ENCODE results near the gene PIWIL4. TPM values are rescaled to one million over a fixed set of nuclear protein-coding genes. Genes with fewer than 3 reads are reported as not detected.
A peak's percentile ranks its signal among the peaks of the same experiment; 100 is the strongest.
"Not testable (repeated sequence)": the region's sequence is repeated elsewhere in the genome, so short reads cannot be mapped to it uniquely, and the experiment has no call there.

Gene PIWIL4
- polyA plus RNA-seq, 1 donor = 16.0 TPM

- H3K9me3 ChIP-seq (ENCODE audit: control insufficient read depth, low read depth, low read length) = no peaks in the 10 kb centered on the region
- H3K27ac ChIP-seq (ENCODE audit: low read length) = no peak overlapping the region
- no peaks in the 10 kb centered on the region for H3K4me1 ChIP-seq (ENCODE audit: control insufficient read depth, insufficient read depth, low read length)
- WGBS (ENCODE audit: insufficient coverage, low lambda C conversion rate) = no CpG with 5 or more reads among the region's 2 CpGs
- no peak overlapping the region for H3K4me3 ChIP-seq (ENCODE audit: low read length)
- no peaks in the 10 kb centered on the region for H3K36me3 ChIP-seq (ENCODE audit: control insufficient read depth, insufficient read depth, low read length)
- H3K27me3 ChIP-seq (ENCODE audit: control insufficient read depth, insufficient read depth, low read length) = no peaks in the 10 kb centered on the region
- DNase-seq = peak in 1 of 2 donors; percentile 19
These were observed 67.9 kb downstream of the PIWIL4 start for GRCh38 chr11:94635072-94635471.

- Histone ChIP-seq H3K4me3 (ENCODE audit: low read length) (no peak overlapping the region), H3K4me1 (ENCODE audit: control insufficient read depth, insufficient read depth, low read length) (no peaks in the 10 kb centered on the region), H3K36me3 (ENCODE audit: control insufficient read depth, insufficient read depth, low read length) (no peaks in the 10 kb centered on the region), H3K27ac (ENCODE audit: low read length) (no peak overlapping the region), H3K27me3 (ENCODE audit: control insufficient read depth, insufficient read depth, low read length) (no peaks in the 10 kb centered on the region), H3K9me3 (ENCODE audit: control insufficient read depth, low read depth, low read length) (no peaks in the 10 kb centered on the region)
- WGBS (ENCODE audit: insufficient coverage, low lambda C conversion rate) = 100% methylated on average over 1 of the region's 2 CpGs
- DNase-seq = no peak
These were observed 69.3 kb downstream of the PIWIL4 start for GRCh38 chr11:94636388-94636949.

GRCh38 chr11:94638301-94638901 lies 71.2 kb downstream of the PIWIL4 start:
- no peak for DNase-seq
- H3K4me3 ChIP-seq (ENCODE audit: low read length) = no peak overlapping the region
- H3K27me3 ChIP-seq (ENCODE audit: control insufficient read depth, insufficient read depth, low read length) = no peaks in the 10 kb centered on the region
- no peaks in the 10 kb centered on the region for H3K4me1 ChIP-seq (ENCODE audit: control insufficient read depth, insufficient read depth, low read length)
- H3K9me3 ChIP-seq (ENCODE audit: control insufficient read depth, low read depth, low read length) = no peaks in the 10 kb centered on the region
- no peak overlapping the region for H3K27ac ChIP-seq (ENCODE audit: low read length)
- H3K36me3 ChIP-seq (ENCODE audit: control insufficient read depth, insufficient read depth, low read length) = no peaks in the 10 kb centered on the region
- 70% methylated on average over 2 of the region's 4 CpGs for WGBS (ENCODE audit: insufficient coverage, low lambda C conversion rate)

DNA sequence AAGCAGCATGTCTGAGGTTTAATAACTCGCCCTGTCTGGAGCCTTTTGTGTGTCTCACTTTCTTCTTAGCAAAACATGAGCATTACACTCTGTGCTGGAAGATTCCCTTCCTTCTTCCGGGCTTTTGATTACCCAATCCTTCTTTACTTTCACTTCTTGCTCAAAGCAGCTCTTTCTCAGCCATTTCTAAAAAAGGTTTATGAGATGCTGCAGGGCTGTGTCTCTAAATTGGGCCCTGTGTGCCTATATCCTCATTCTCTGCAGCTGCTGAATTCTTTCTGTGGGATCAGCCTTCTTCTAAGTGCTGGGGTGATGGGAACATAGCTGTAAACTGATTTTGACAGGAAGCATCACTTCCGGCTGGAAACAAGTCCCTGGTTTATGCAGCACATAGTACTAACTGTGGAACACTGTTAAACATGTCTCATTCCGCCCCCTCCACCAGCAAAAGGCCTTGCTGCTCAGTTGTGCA lies 71.8 kb downstream of the PIWIL4 start:
- peak in 1 of 2 donors; percentile 24 for DNase-seq
- Histone ChIP-seq H3K4me1 (ENCODE audit: control insufficient read depth, insufficient read depth, low read length) (no peaks in the 10 kb centered on the region), H3K27me3 (ENCODE audit: control insufficient read depth, insufficient read depth, low read length) (no peaks in the 10 kb centered on the region), H3K4me3 (ENCODE audit: low read length) (no peak overlapping the region), H3K27ac (ENCODE audit: low read length) (no peak overlapping the region), H3K36me3 (ENCODE audit: control insufficient read depth, insufficient read depth, low read length) (no peaks in the 10 kb centered on the region), H3K9me3 (ENCODE audit: control insufficient read depth, low read depth, low read length) (no peaks in the 10 kb centered on the region)
- 40% methylated on average over 1 of the region's 4 CpGs for WGBS (ENCODE audit: insufficient coverage, low lambda C conversion rate)

GRCh38 chr11:94639901-94640721 lies 72.9 kb downstream of the PIWIL4 start:
- no peak overlapping the region for H3K27ac ChIP-seq (ENCODE audit: low read length)
- 100% methylated on average over 1 of the region's 13 CpGs for WGBS (ENCODE audit: insufficient coverage, low lambda C conversion rate)

GRCh38 chr11:94641167-94641761 lies 74.1 kb downstream of the PIWIL4 start:
- H3K27me3 ChIP-seq (ENCODE audit: control insufficient read depth, insufficient read depth, low read length) = no peaks in the 10 kb centered on the region
- H3K27ac ChIP-seq (ENCODE audit: low read length) = no peak overlapping the region
- WGBS (ENCODE audit: insufficient coverage, low lambda C conversion rate) = no CpG with 5 or more reads among the region's 8 CpGs
- H3K36me3 ChIP-seq (ENCODE audit: control insufficient read depth, insufficient read depth, low read length) = no peaks in the 10 kb centered on the region
- no peaks in the 10 kb centered on the region for H3K9me3 ChIP-seq (ENCODE audit: control insufficient read depth, low read depth, low read length)
- DNase-seq = no peak
- no peak overlapping the region for H3K4me3 ChIP-seq (ENCODE audit: low read length)
- no peaks in the 10 kb centered on the region for H3K4me1 ChIP-seq (ENCODE audit: control insufficient read depth, insufficient read depth, low read length)

More at GRCh38 chr11:94639901-94640721, 72.9 kb downstream of the PIWIL4 start:
- Histone ChIP-seq H3K4me1 (ENCODE audit: control insufficient read depth, insufficient read depth, low read length) (no peaks in the 10 kb centered on the region), H3K9me3 (ENCODE audit: control insufficient read depth, low read depth, low read length) (no peaks in the 10 kb centered on the region), H3K4me3 (ENCODE audit: low read length) (no peak overlapping the region), H3K27me3 (ENCODE audit: control insufficient read depth, insufficient read depth, low read length) (no peaks in the 10 kb centered on the region), H3K36me3 (ENCODE audit: control insufficient read depth, insufficient read depth, low read length) (no peaks in the 10 kb centered on the region)
- no peak for DNase-seq

- not testable (repeated sequence) for H3K27ac ChIP-seq (ENCODE audit: low read length); H3K36me3 ChIP-seq (ENCODE audit: control insufficient read depth, insufficient read depth, low read length); H3K4me3 ChIP-seq (ENCODE audit: low read length); H3K27me3 ChIP-seq (ENCODE audit: control insufficient read depth, insufficient read depth, low read length); H3K4me1 ChIP-seq (ENCODE audit: control insufficient read depth, insufficient read depth, low read length); DNase-seq; H3K9me3 ChIP-seq (ENCODE audit: control insufficient read depth, low read depth, low read length)
- WGBS (ENCODE audit: insufficient coverage, low lambda C conversion rate) = 40% methylated on average over 3 of the region's 8 CpGs
These were observed 76.0 kb downstream of the PIWIL4 start for GRCh38 chr11:94643186-94643585.

DNA sequence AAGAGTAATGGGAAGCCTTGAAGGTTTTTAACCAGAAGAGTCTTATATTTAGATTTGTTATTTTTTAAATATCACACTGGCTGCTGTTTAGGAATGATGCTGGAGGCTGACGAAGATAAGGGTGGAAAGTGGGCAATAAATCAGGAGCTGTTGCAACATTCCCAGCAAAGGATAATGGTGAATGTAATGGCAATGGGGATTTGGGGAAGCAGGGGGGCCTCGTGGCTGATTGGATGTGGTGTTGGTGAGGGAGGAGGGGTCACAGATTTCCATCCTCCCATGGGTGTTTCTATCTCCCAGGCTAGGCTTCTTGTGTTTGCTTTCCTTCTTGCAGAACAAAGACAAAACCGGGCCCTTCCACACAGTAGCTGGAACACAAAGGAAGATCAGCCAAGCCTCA lies 80.8 kb downstream of the PIWIL4 start:
- H3K27me3 ChIP-seq (ENCODE audit: control insufficient read depth, insufficient read depth, low read length) = no peaks in the 10 kb centered on the region
- H3K27ac ChIP-seq (ENCODE audit: low read length) = no peak overlapping the region
- H3K4me1 ChIP-seq (ENCODE audit: control insufficient read depth, insufficient read depth, low read length) = no peaks in the 10 kb centered on the region
- no peaks in the 10 kb centered on the region for H3K36me3 ChIP-seq (ENCODE audit: control insufficient read depth, insufficient read depth, low read length)
- H3K4me3 ChIP-seq (ENCODE audit: low read length) = no peak overlapping the region
- no peaks in the 10 kb centered on the region for H3K9me3 ChIP-seq (ENCODE audit: control insufficient read depth, low read depth, low read length)
- no peak for DNase-seq
- WGBS (ENCODE audit: insufficient coverage, low lambda C conversion rate) = no CpG with 5 or more reads among the region's 3 CpGs

- no peaks in the 10 kb centered on the region for H3K27me3 ChIP-seq (ENCODE audit: control insufficient read depth, insufficient read depth, low read length)
- H3K4me3 ChIP-seq (ENCODE audit: low read length) = no peak overlapping the region
- DNase-seq = no peak
- WGBS (ENCODE audit: insufficient coverage, low lambda C conversion rate) = 90% methylated on average over 1 of the region's 2 CpGs
- H3K27ac ChIP-seq (ENCODE audit: low read length) = no peak overlapping the region
- no peaks in the 10 kb centered on the region for H3K4me1 ChIP-seq (ENCODE audit: control insufficient read depth, insufficient read depth, low read length)
- no peaks in the 10 kb centered on the region for H3K9me3 ChIP-seq (ENCODE audit: control insufficient read depth, low read depth, low read length)
- H3K36me3 ChIP-seq (ENCODE audit: control insufficient read depth, insufficient read depth, low read length) = no peaks in the 10 kb centered on the region
These were observed 81.6 kb downstream of the PIWIL4 start for GRCh38 chr11:94648789-94649188.

GRCh38 chr11:94649254-94649653 lies 82.1 kb downstream of the PIWIL4 start:
- no peaks in the 10 kb centered on the region for H3K4me1 ChIP-seq (ENCODE audit: control insufficient read depth, insufficient read depth, low read length)
- no CpG with 5 or more reads among the region's 2 CpGs for WGBS (ENCODE audit: insufficient coverage, low lambda C conversion rate)

More at GRCh38 chr11:94649254-94649653, 82.1 kb downstream of the PIWIL4 start:
- Histone ChIP-seq H3K36me3 (ENCODE audit: control insufficient read depth, insufficient read depth, low read length) (no peaks in the 10 kb centered on the region), H3K9me3 (ENCODE audit: control insufficient read depth, low read depth, low read length) (no peaks in the 10 kb centered on the region), H3K4me3 (ENCODE audit: low read length) (no peak overlapping the region), H3K27me3 (ENCODE audit: control insufficient read depth, insufficient read depth, low read length) (no peaks in the 10 kb centered on the region), H3K27ac (ENCODE audit: low read length) (no peak overlapping the region)
- no peak for DNase-seq
